GM12878 (cell line): ENCODE measurements around the gene GARIN3. TPM values are rescaled to one million over a fixed set of nuclear protein-coding genes. Genes with fewer than 3 reads are reported as not detected.

Experiments
- ATAC-seq: fragments of 200-7000 bp; cut with Tn5 transposase; 3 replicates; pipeline ENCODE4 v1.9.1; 2020; ENCODE audit warnings: mild to moderate bottlenecking, moderate library complexity
- BruUV-seq: library from RNA; stranded (reverse); fragments of 400-500 nt; replicated peaks from 2 replicates; lab custom pipeline; 2021; lab: Mats Ljungman, UMichigan
- CTCF ChIA-PET: fragments of 300-600 bp; sonication (Branson Sonifier 250); formaldehyde crosslinking; extraction: SDS; loops from one replicate; lab custom pipeline; 2021; ENCODE audit warnings: inconsistent platforms; lab: Yijun Ruan, JAX
- POLR2A ChIA-PET: fragments of 350-600 bp; formaldehyde crosslinking; extraction: SDS; loops from one replicate; lab custom pipeline; 2021; ENCODE audit warnings: inconsistent platforms; lab: Charles Lee
- RAD21 ChIA-PET: fragments of 300-600 bp; sonication (Branson Sonifier 250); formaldehyde crosslinking; loops from one replicate; lab custom pipeline; 2023; ENCODE audit warnings: antibody characterized with exemption; ENCODE audit not compliant: unreplicated experiment; lab: Charles Lee
- SMC1A ChIA-PET: fragments of 300-600 bp; sonication (Branson Sonifier 250); formaldehyde crosslinking; loops from one replicate; lab custom pipeline; 2023; ENCODE audit not compliant: unreplicated experiment, uncharacterized antibody; lab: Charles Lee
- DNase-seq: peaks from one replicate; pipeline ENCODE4 v3.0.0-alpha.2; 2011; ENCODE audit warnings: low read depth, low spot score
- FAIRE-seq: peaks from 3 replicates; lab custom pipeline; 2011; peaks lifted over from hg19 to GRCh38; lab: Jason Lieb, UNC
- H2AFZ ChIP-seq: 2 replicates; pipeline ENCODE4 v1.6.0; 2011; ENCODE audit warnings: low read depth, low read length, control low read depth; ENCODE audit not compliant: control insufficient read depth
- H3K27ac ChIP-seq: 2 replicates; pipeline ENCODE4 v1.5.1; 2011; ENCODE audit warnings: control low read depth; ENCODE audit not compliant: control insufficient read depth, insufficient read depth
- H3K27me3 ChIP-seq, 2 experiments: replicated peaks in 1 of 2; 2 replicates each; pipeline versions ENCODE4 v1.6.0 to v1.6.1; 2011; ENCODE audit warnings: low read length in 1 of 2; ENCODE audit not compliant: control insufficient read depth in 2 of 2, insufficient read depth in 2 of 2
- H3K36me3 ChIP-seq, 2 experiments: 2 replicates each; pipeline ENCODE4 v1.5.1; 2011; ENCODE audit warnings: low read length in 1 of 2; ENCODE audit not compliant: control insufficient read depth in 2 of 2, insufficient read depth in 2 of 2
- H3K4me1 ChIP-seq: 2 replicates; pipeline ENCODE4 v1.6.1; 2011; ENCODE audit warnings: mild to moderate bottlenecking, low read length, moderate library complexity, mixed read lengths; ENCODE audit not compliant: control insufficient read depth, insufficient read depth
- H3K4me2 ChIP-seq: 2 replicates; pipeline ENCODE4 v1.6.0; 2011; ENCODE audit warnings: control low read depth; ENCODE audit not compliant: control insufficient read depth, insufficient read depth
- H3K4me3 ChIP-seq: fragments of 200-600 bp; sonication (generic); 2 replicates; pipeline ENCODE4 v1.5.1; 2016
- H3K79me2 ChIP-seq: 2 replicates; pipeline ENCODE4 v1.6.0; 2011; ENCODE audit warnings: low read length; ENCODE audit not compliant: control insufficient read depth, insufficient read depth
- H3K9ac ChIP-seq: 2 replicates; pipeline ENCODE4 v1.8.0; 2011; ENCODE audit warnings: low read length, control low read depth, mixed read lengths; ENCODE audit not compliant: control insufficient read depth, insufficient read depth
- H3K9me3 ChIP-seq: replicated peaks from 3 replicates; pipeline ENCODE4 v1.5.1; 2011; ENCODE audit warnings: mild to moderate bottlenecking, low read length; ENCODE audit not compliant: control insufficient read depth, insufficient read depth
- H4K20me1 ChIP-seq: 2 replicates; pipeline ENCODE4 v1.6.0; 2011; ENCODE audit not compliant: control insufficient read depth, insufficient read depth
- ATF7 ChIP-seq: fragments of 450-650 bp; IDR thresholded peaks from 2 replicates; pipeline ENCODE4 v1.6.1; 2016; ENCODE audit warnings: low read depth, mild to moderate bottlenecking
- BCL11A ChIP-seq: IDR thresholded peaks from 2 replicates; pipeline ENCODE4 v1.6.1; 2011; ENCODE audit warnings: low read depth, low read length
- CREB1 ChIP-seq: IDR thresholded peaks from 2 replicates; pipeline ENCODE4 v1.6.1; 2012; ENCODE audit warnings: low read depth, mild to moderate bottlenecking, inconsistent platforms
- EGR1 ChIP-seq, 2 experiments: IDR thresholded peaks; 1 replicate in 1 of 2; 2 replicates in 1 of 2; pipeline ENCODE4 v1.6.1; 2011 to 2012; ENCODE audit warnings: low read depth in 2 of 2, low read length in 2 of 2, borderline replicate concordance in 1 of 2, mild to moderate bottlenecking in 1 of 2, moderate library complexity in 1 of 2
- HDAC2 ChIP-seq: fragments of 200-600 bp; sonication (generic); IDR thresholded peaks from 2 replicates; pipeline ENCODE4 v1.6.1; 2017
- IRF3 ChIP-seq: fragments of 450-650 bp; IDR thresholded peaks from 2 replicates; pipeline ENCODE4 v1.6.1; 2014; ENCODE audit warnings: mild to moderate bottlenecking
- IRF4 ChIP-seq: IDR thresholded peaks from 2 replicates; pipeline ENCODE4 v1.6.1; 2011; ENCODE audit warnings: low read depth, low read length
- MEF2A ChIP-seq: IDR thresholded peaks from 2 replicates; pipeline ENCODE4 v1.6.1; 2011; ENCODE audit warnings: low read depth, mild to moderate bottlenecking, low read length, moderate library complexity; ENCODE audit not compliant: insufficient read depth
- MTA2 ChIP-seq: fragments of 450-650 bp; IDR thresholded peaks from 2 replicates; pipeline ENCODE4 v1.6.1; 2016; ENCODE audit warnings: low read depth, mild to moderate bottlenecking, moderate library complexity
- SMAD5 ChIP-seq: IDR thresholded peaks from 2 replicates; pipeline ENCODE4 v1.6.1; 2016; ENCODE audit warnings: antibody characterized with exemption, low read depth
- TARDBP ChIP-seq: IDR thresholded peaks from 2 replicates; pipeline ENCODE4 v1.6.1; 2016; ENCODE audit warnings: borderline replicate concordance
- WRNIP1 ChIP-seq: IDR thresholded peaks from 2 replicates; pipeline ENCODE4 v1.6.1; 2011; ENCODE audit warnings: low read depth, low read length, improper control_type of control experiment, borderline replicate concordance
- WGBS: methylation state at CpG from one replicate; pipeline ENCODE4 v1.1.6; 2016; ENCODE audit warnings: low lambda C conversion rate; ENCODE audit not compliant: insufficient replicate concordance, insufficient coverage; ENCODE audit errors: missing lambda C conversion rate; 5-methylcytosine and 5-hydroxymethylcytosine counted together
- in situ Hi-C: fragments of 300-500 bp; cut with MboI; formaldehyde crosslinking; loops from 9 replicates; pipeline ENCODE4 v1.14.3; 2018; ENCODE audit warnings: mixed read lengths
- intact Hi-C: fragments of 100-400 bp; cut with micrococcal nuclease; formaldehyde crosslinking; loops from one replicate; pipeline ENCODE4 v1.14.2; 2022; ENCODE audit not compliant: unreplicated experiment
- polyA plus RNA-seq, 11 experiments: library from polyadenylated mRNA; depleted of rRNA in 4 of 11; unstranded in 6 of 11; stranded (reverse) in 5 of 11; fragments of >200 nt; fragmentation: Nextera tagmentation in 4 of 11; fragmentation: Illumina TruSeq in 1 of 11; extraction: Ambion mirVana in 4 of 11; extraction: Trizol in 1 of 11; gene quantifications; 1 replicate in 1 of 11; 2 replicates in 10 of 11; pipeline versions ENCODE4 v1.2.1 to v1.2.3, GENCODE V29; 2011 to 2016; ENCODE audit warnings: inconsistent platforms in 2 of 11, missing spikeins in 2 of 11, low read depth in 1 of 11
- total RNA-seq, 4 experiments: library from RNA; depleted of rRNA in 3 of 4; stranded (reverse); fragments of >200 nt in 3 of 4; fragmentation: Illumina TruSeq in 1 of 4; extraction: Trizol in 1 of 4; gene quantifications; 2 replicates each; pipeline versions ENCODE4 v1.2.1 to v1.2.3, GENCODE V29; 2013 to 2021
- TF ChIP-seq, protein P1 (sequence below): fragments of 150-350 bp; IDR thresholded peaks from 2 replicates; pipeline ENCODE4 v1.6.1; 2014; ENCODE audit warnings: mild to moderate bottlenecking, low read depth, low read length
- TF ChIP-seq, protein P2 (sequence below): IDR thresholded peaks from 2 replicates; pipeline ENCODE4 v1.6.1; 2011; ENCODE audit warnings: mild to moderate bottlenecking, low read depth, low read length, moderate library complexity; ENCODE audit not compliant: insufficient replicate concordance
- TF ChIP-seq, protein P3 (sequence below): fragments of 450-650 bp; IDR thresholded peaks from 2 replicates; pipeline ENCODE4 v1.6.1; 2018; ENCODE audit warnings: borderline replicate concordance, mild to moderate bottlenecking; ENCODE audit not compliant: partially characterized antibody
- TF ChIP-seq, protein P4 (sequence below): fragments of 450-650 bp; IDR thresholded peaks from 2 replicates; pipeline ENCODE4 v1.6.1; 2017; ENCODE audit warnings: mild to moderate bottlenecking, low read depth, inconsistent platforms; ENCODE audit not compliant: poor library complexity, severe bottlenecking

Gene GARIN3
- total and polyA plus RNA-seq, 10 of the 15 experiments (the other 5 are each of a cell fraction or from before 2014, with no cell fraction given), result 0.15 TPM; not detected in 9

- no peak for FAIRE-seq
- in situ Hi-C loops, result no loop called here
Measured at GRCh38 chr5:157137691-157138090, 28.4 kb downstream of the GARIN3 start.

More at GRCh38 chr5:157137691-157138090, 28.4 kb downstream of the GARIN3 start:
- Histone ChIP-seq H3K27ac (no peak overlapping the region), H3K4me1 (peaks cover 4% of the 10 kb centered on the region), H2AFZ (no peak overlapping the region), H3K36me3 (peaks cover 0 to 9% of the 10 kb centered on the region in 2 experiments; a peak in 2 of 4 replicates), H3K9me3 (no peaks in the 10 kb centered on the region), H3K9ac (no peak overlapping the region), H4K20me1 (no peaks in the 10 kb centered on the region), H3K79me2 (peaks cover 23% of the 10 kb centered on the region), H3K4me2 (no peak overlapping the region), H3K27me3 (no peaks in the 10 kb centered on the region), H3K4me3 (no peak overlapping the region)
- ATAC-seq (no peak), DNase-seq (no peak)
- ChIA-PET SMC1A (interaction anchor here (0.7 to 1.5 kb wide), 7 partner anchors 12 to 255 kb away, joined by 3 to 8 read pairs (median 3); no protein-coding TSS in a partner anchor), RAD21 (interaction anchor here (0.6 to 0.7 kb wide), 2 partner anchors 468 to 1546 kb away, joined by 3 read pairs; no protein-coding TSS in a partner anchor), POLR2A (interaction anchor here (1.1 kb wide), 2 partner anchors 80 to 132 kb away, joined by 3 read pairs; no protein-coding TSS in a partner anchor), CTCF (interaction anchor here (0.9 to 1.6 kb wide), 3 partner anchors 10 to 84 kb away, joined by 3 to 4 read pairs (median 3); no protein-coding TSS in a partner anchor)
- intact Hi-C loops, result loop anchor here (10.0 kb wide), 1 partner anchor 733 kb away; no protein-coding TSS in a partner anchor
- no peak for TF ChIP-seq MEF2A
- TF ChIP-seq, protein P1, sequence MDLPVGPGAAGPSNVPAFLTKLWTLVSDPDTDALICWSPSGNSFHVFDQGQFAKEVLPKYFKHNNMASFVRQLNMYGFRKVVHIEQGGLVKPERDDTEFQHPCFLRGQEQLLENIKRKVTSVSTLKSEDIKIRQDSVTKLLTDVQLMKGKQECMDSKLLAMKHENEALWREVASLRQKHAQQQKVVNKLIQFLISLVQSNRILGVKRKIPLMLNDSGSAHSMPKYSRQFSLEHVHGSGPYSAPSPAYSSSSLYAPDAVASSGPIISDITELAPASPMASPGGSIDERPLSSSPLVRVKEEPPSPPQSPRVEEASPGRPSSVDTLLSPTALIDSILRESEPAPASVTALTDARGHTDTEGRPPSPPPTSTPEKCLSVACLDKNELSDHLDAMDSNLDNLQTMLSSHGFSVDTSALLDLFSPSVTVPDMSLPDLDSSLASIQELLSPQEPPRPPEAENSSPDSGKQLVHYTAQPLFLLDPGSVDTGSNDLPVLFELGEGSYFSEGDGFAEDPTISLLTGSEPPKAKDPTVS, result no peak
- no peak for TF ChIP-seq HDAC2
- TF ChIP-seq CREB1, result no peak
- no peak for TF ChIP-seq IRF3
- no peak for TF ChIP-seq TARDBP
- TF ChIP-seq MTA2, result no peak
- TF ChIP-seq SMAD5, result no peak
- TF ChIP-seq, protein P2, sequence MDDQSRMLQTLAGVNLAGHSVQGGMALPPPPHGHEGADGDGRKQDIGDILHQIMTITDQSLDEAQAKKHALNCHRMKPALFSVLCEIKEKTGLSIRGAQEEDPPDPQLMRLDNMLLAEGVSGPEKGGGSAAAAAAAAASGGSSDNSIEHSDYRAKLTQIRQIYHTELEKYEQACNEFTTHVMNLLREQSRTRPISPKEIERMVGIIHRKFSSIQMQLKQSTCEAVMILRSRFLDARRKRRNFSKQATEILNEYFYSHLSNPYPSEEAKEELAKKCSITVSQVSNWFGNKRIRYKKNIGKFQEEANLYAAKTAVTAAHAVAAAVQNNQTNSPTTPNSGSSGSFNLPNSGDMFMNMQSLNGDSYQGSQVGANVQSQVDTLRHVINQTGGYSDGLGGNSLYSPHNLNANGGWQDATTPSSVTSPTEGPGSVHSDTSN, result no peak
- no peak for TF ChIP-seq IRF4
- TF ChIP-seq BCL11A, result no peak
- TF ChIP-seq, protein P3, sequence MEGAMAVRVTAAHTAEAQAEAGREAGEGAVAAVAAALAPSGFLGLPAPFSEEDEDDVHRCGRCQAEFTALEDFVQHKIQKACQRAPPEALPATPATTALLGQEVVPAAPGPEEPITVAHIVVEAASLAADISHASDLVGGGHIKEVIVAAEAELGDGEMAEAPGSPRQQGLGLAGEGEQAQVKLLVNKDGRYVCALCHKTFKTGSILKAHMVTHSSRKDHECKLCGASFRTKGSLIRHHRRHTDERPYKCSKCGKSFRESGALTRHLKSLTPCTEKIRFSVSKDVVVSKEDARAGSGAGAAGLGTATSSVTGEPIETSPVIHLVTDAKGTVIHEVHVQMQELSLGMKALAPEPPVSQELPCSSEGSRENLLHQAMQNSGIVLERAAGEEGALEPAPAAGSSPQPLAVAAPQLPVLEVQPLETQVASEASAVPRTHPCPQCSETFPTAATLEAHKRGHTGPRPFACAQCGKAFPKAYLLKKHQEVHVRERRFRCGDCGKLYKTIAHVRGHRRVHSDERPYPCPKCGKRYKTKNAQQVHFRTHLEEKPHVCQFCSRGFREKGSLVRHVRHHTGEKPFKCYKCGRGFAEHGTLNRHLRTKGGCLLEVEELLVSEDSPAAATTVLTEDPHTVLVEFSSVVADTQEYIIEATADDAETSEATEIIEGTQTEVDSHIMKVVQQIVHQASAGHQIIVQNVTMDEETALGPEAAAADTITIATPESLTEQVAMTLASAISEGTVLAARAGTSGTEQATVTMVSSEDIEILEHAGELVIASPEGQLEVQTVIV, result no peak
- TF ChIP-seq, protein P4, sequence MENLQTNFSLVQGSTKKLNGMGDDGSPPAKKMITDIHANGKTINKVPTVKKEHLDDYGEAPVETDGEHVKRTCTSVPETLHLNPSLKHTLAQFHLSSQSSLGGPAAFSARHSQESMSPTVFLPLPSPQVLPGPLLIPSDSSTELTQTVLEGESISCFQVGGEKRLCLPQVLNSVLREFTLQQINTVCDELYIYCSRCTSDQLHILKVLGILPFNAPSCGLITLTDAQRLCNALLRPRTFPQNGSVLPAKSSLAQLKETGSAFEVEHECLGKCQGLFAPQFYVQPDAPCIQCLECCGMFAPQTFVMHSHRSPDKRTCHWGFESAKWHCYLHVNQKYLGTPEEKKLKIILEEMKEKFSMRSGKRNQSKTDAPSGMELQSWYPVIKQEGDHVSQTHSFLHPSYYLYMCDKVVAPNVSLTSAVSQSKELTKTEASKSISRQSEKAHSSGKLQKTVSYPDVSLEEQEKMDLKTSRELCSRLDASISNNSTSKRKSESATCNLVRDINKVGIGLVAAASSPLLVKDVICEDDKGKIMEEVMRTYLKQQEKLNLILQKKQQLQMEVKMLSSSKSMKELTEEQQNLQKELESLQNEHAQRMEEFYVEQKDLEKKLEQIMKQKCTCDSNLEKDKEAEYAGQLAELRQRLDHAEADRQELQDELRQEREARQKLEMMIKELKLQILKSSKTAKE, result no peak
- no peak for TF ChIP-seq ATF7
- TF ChIP-seq EGR1 (IDR thresholded peaks at IDR 0.05; ENCODE audit: borderline replicate concordance in 1 of 2, low read depth in 2 of 2, low read length in 2 of 2), result no peak
- no peak for TF ChIP-seq WRNIP1
- BruUV-seq, result no TSS peak
- WGBS, result 79% methylated on average over 6 of the region's 6 CpGs
